Upper lobe of left lung (tissue), 4 donors: ENCODE results near the gene PARP14.

Experiments
- EP300 ChIP-seq, 4 donors: sonication (generic); formaldehyde crosslinking; IDR thresholded peaks; one replicate each; pipeline ENCODE4 v1.5.1; 2017; ENCODE audit warnings: antibody characterized with exemption in 4 of 4, control low read depth in 2 of 4
- TF ChIP-seq, protein P1 (sequence below), 6 experiments: fragments of 450-650 bp in 4 of 6; fragments of 200-600 bp in 2 of 6; sonication (generic) in 2 of 6; IDR thresholded peaks; one replicate each; pipeline ENCODE4 v1.5.1; 2016 to 2019; ENCODE audit warnings: antibody characterized with exemption in 6 of 6

DNA sequence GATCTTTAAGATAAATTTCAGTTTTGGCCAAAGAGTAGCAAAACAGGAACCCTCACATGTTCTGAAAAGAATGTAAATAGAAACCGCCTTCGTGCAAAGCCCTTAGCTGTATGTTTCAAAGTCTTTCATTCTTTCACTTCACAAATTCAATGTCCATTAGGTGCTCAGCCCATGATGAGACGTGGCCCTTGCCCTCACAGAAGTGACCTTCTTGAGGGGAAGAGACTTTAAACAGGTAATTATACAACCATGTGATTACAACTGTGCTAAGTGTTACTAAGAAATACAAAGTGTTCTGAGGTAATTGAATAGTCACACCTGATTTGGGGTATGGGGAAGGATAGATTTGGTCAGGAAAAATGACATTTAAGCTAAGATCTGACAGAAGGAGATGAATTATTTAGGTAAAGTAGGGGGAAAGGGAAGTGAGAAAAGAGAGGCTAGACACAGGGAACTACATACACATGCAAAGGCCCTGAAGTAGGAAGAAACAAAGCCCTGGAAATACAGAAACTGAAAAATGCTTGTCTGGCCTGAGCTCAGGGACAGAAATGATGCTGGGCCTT is 93.4 kb downstream of the PARP14 start:
- TF ChIP-seq, protein P1, sequence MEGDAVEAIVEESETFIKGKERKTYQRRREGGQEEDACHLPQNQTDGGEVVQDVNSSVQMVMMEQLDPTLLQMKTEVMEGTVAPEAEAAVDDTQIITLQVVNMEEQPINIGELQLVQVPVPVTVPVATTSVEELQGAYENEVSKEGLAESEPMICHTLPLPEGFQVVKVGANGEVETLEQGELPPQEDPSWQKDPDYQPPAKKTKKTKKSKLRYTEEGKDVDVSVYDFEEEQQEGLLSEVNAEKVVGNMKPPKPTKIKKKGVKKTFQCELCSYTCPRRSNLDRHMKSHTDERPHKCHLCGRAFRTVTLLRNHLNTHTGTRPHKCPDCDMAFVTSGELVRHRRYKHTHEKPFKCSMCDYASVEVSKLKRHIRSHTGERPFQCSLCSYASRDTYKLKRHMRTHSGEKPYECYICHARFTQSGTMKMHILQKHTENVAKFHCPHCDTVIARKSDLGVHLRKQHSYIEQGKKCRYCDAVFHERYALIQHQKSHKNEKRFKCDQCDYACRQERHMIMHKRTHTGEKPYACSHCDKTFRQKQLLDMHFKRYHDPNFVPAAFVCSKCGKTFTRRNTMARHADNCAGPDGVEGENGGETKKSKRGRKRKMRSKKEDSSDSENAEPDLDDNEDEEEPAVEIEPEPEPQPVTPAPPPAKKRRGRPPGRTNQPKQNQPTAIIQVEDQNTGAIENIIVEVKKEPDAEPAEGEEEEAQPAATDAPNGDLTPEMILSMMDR (IDR thresholded peaks at IDR 0.05) = no peak
- no peak for TF ChIP-seq EP300 (IDR thresholded peaks at IDR 0.05)
